ENCODE data around the gene TRAPPC14. TPM values are rescaled to one million over a fixed set of nuclear protein-coding genes. Genes with fewer than 3 reads are reported as not detected.

The TRAPPC14 gene
- total and polyA plus RNA-seq, 10 of the 15 experiments (the other 5 are each of a cell fraction or from before 2014, with no cell fraction given), result 0.21 to 24.7 (median 7.5) TPM

DNA sequence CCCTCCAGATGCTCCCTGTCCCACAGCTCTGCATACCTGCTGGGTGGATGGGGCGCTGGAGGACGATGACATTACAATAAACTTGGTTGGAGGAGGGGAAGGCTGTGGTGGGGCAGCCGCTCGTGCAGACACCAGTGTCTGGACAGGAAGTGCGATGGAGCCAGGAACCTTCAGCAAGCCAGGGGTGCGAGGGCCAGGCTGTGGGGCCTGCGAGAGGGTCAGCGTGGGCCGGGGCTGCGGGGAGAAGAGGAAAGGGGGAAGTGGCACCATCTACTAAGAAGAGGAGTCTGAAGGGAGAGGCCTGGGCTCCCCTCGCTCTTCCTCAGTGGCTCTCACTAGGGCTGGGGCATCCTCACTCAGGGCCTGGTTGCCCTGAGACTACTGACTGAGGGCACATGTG is 50.6 kb downstream of the TRAPPC14 start (continued):
- TF ChIP-seq, protein P1, sequence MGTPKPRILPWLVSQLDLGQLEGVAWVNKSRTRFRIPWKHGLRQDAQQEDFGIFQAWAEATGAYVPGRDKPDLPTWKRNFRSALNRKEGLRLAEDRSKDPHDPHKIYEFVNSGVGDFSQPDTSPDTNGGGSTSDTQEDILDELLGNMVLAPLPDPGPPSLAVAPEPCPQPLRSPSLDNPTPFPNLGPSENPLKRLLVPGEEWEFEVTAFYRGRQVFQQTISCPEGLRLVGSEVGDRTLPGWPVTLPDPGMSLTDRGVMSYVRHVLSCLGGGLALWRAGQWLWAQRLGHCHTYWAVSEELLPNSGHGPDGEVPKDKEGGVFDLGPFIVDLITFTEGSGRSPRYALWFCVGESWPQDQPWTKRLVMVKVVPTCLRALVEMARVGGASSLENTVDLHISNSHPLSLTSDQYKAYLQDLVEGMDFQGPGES (IDR thresholded peaks at IDR 0.05), result no peak
- no peak for TF ChIP-seq CEBPB (IDR thresholded peaks at IDR 0.05; ENCODE audit: borderline replicate concordance in 1 of 2, low read depth in 2 of 2, low read length in 2 of 2)
- TF ChIP-seq, protein P2, sequence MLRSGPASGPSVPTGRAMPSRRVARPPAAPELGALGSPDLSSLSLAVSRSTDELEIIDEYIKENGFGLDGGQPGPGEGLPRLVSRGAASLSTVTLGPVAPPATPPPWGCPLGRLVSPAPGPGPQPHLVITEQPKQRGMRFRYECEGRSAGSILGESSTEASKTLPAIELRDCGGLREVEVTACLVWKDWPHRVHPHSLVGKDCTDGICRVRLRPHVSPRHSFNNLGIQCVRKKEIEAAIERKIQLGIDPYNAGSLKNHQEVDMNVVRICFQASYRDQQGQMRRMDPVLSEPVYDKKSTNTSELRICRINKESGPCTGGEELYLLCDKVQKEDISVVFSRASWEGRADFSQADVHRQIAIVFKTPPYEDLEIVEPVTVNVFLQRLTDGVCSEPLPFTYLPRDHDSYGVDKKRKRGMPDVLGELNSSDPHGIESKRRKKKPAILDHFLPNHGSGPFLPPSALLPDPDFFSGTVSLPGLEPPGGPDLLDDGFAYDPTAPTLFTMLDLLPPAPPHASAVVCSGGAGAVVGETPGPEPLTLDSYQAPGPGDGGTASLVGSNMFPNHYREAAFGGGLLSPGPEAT (IDR thresholded peaks at IDR 0.05; ENCODE audit: low read depth), result no peak
- TF ChIP-seq, protein P3, sequence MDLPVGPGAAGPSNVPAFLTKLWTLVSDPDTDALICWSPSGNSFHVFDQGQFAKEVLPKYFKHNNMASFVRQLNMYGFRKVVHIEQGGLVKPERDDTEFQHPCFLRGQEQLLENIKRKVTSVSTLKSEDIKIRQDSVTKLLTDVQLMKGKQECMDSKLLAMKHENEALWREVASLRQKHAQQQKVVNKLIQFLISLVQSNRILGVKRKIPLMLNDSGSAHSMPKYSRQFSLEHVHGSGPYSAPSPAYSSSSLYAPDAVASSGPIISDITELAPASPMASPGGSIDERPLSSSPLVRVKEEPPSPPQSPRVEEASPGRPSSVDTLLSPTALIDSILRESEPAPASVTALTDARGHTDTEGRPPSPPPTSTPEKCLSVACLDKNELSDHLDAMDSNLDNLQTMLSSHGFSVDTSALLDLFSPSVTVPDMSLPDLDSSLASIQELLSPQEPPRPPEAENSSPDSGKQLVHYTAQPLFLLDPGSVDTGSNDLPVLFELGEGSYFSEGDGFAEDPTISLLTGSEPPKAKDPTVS (IDR thresholded peaks at IDR 0.05; ENCODE audit: low read depth, low read length), result no peak

DNA sequence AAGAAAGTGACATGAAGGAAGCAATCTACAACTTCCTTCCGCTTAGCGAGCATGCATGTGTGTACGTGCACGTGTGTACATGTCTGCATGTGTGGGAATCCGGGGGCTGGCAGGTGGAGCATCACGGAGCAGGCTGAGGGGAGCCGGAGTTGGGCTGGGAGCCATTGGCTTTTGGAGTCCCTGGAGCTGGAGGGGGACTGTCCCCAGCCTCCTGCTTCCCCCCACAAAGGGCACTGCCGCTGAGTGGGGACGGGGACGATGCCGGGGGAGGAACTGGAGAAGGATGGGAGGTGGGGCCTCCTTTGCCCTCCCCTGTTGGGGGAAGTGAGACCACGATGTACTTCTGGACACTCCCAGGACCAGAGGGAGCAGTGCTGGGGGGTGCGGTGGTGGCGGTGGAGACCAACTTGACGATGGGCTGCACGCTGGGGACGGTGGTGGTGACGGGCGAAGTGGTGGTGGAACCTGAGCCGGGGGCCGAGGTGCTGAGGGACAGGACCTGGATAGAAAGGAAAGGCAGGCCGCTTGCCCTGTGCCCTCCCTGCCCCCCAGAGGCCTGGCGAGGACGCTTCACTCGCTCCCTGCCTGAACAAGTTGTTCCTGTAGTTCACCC is 51.3 kb downstream of the TRAPPC14 start:
- Histone ChIP-seq H3K36me3 (ENCODE audit: control insufficient read depth in 2 of 2, insufficient read depth in 2 of 2, low read length in 1 of 2) (peaks cover 5 to 9% of the 10 kb centered on the region in 2 experiments; a peak in 3 of 4 replicates), H3K9me3 (replicated peaks; ENCODE audit: control insufficient read depth, insufficient read depth, low read length) (no peaks in the 10 kb centered on the region), H3K27ac (ENCODE audit: control insufficient read depth, insufficient read depth) (no peak overlapping the region), H2AFZ (ENCODE audit: control insufficient read depth, low read depth, low read length) (no peak overlapping the region), H3K79me2 (ENCODE audit: control insufficient read depth, insufficient read depth, low read length) (peaks cover 3% of the 10 kb centered on the region), H3K27me3 (replicated peaks in 1 of 2; ENCODE audit: control insufficient read depth in 2 of 2, insufficient read depth in 2 of 2, low read length in 1 of 2) (no peaks in the 10 kb centered on the region), H3K4me3 (no peak overlapping the region), H3K4me1 (ENCODE audit: control insufficient read depth, insufficient read depth, low read length) (peaks cover 4% of the 10 kb centered on the region), H4K20me1 (ENCODE audit: control insufficient read depth, insufficient read depth) (no peaks in the 10 kb centered on the region), H3K4me2 (ENCODE audit: control insufficient read depth, insufficient read depth) (no peak overlapping the region), H3K9ac (ENCODE audit: control insufficient read depth, insufficient read depth, low read length) (no peak overlapping the region)
- intact Hi-C loops (cut with micrococcal nuclease; ENCODE audit: unreplicated experiment) (no loop called here), in situ Hi-C loops (cut with MboI) (no loop called here)
- POLR2A ChIA-PET, result no interaction called here
- FAIRE-seq, result no peak
- DNase-seq (ENCODE audit: low read depth, low spot score), result no peak
- BruUV-seq (replicated peaks), result no TSS peak
- SMC1A ChIA-PET (ENCODE audit: uncharacterized antibody, unreplicated experiment), result no interaction called here
- WGBS (ENCODE audit: insufficient coverage, insufficient replicate concordance, low lambda C conversion rate, missing lambda C conversion rate), result 96% methylated on average over 23 of the region's 25 CpGs
- RAD21 ChIA-PET (ENCODE audit: unreplicated experiment), result no interaction called here
- TF ChIP-seq, protein P4, sequence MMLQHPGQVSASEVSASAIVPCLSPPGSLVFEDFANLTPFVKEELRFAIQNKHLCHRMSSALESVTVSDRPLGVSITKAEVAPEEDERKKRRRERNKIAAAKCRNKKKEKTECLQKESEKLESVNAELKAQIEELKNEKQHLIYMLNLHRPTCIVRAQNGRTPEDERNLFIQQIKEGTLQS (IDR thresholded peaks at IDR 0.05; ENCODE audit: borderline replicate concordance, extremely low read depth, low read depth, low read length), result no peak
- ATAC-seq, result no peak
- CTCF ChIA-PET, result no interaction called here

Measured in GM12878 (cell line).